IPS DF 6.9 (cell line): ENCODE measurements around the gene PRR20E.
"Not testable (repeated sequence)": the region's sequence is repeated elsewhere in the genome, so short reads cannot be mapped to it uniquely, and the experiment has no call there.

Experiments used
- DNase-seq: peaks from one replicate; pipeline ENCODE4 v3.0.0-alpha.2; 2013; ENCODE audit warnings: low read depth, low spot score
- H3K27ac ChIP-seq: one replicate; pipeline ENCODE4 v1.5.1; 2013; ENCODE audit warnings: low read length, control low read depth
- H3K27me3 ChIP-seq: 2 replicates; pipeline ENCODE4 v1.6.1; 2013; ENCODE audit warnings: mild to moderate bottlenecking, low read length; ENCODE audit not compliant: control insufficient read depth, insufficient read depth
- H3K36me3 ChIP-seq: 2 replicates; pipeline ENCODE4 v1.6.1; 2013; ENCODE audit warnings: low read length; ENCODE audit not compliant: control insufficient read depth, insufficient read depth
- H3K4me1 ChIP-seq: 2 replicates; pipeline ENCODE4 v1.6.1; 2013; ENCODE audit warnings: low read length; ENCODE audit not compliant: control insufficient read depth, insufficient read depth
- H3K4me3 ChIP-seq: 2 replicates; pipeline ENCODE4 v1.5.1; 2013; ENCODE audit warnings: mild to moderate bottlenecking, low read length
- H3K9me3 ChIP-seq: 2 replicates; pipeline ENCODE4 v1.6.1; 2013; ENCODE audit warnings: low read length, inconsistent platforms; ENCODE audit not compliant: control insufficient read depth, insufficient read depth
- WGBS: extraction: QIAGEN DNeasy Blood & Tissue Kit; methylation state at CpG from one replicate; pipeline ENCODE4 v1.1.7; 2013; ENCODE audit warnings: mixed read lengths, missing lambda C conversion rate; ENCODE audit not compliant: insufficient read length, insufficient coverage; 5-methylcytosine and 5-hydroxymethylcytosine counted together

The PRR20E gene

GRCh38 chr13:57166897-57167296 lies at the start of gene PRR20E:
PRR20E (plus strand) TSS chr13:57167197; CDS start chr13:57167584, 387 bp downstream.
- WGBS, result no CpG with 5 or more reads among the region's 22 CpGs

GRCh38 chr13:57123681-57124080 lies 43.3 kb upstream of the PRR20E start:
- no peaks in the 10 kb centered on the region for H3K9me3 ChIP-seq
- no peak for DNase-seq

More at GRCh38 chr13:57166897-57167296, at the start of gene PRR20E:
- not testable (repeated sequence) for H3K36me3 ChIP-seq, H3K4me1 ChIP-seq, H3K27me3 ChIP-seq, DNase-seq, H3K27ac ChIP-seq, H3K9me3 ChIP-seq, H3K4me3 ChIP-seq

GRCh38 chr13:57128909-57129308 lies 38.1 kb upstream of the PRR20E start:
- no CpG with 5 or more reads among the region's 6 CpGs for WGBS
- Histone ChIP-seq H3K27ac (no peak overlapping the region), H3K4me3 (no peak overlapping the region), H3K27me3 (no peaks in the 10 kb centered on the region), H3K36me3 (no peaks in the 10 kb centered on the region), H3K4me1 (no peaks in the 10 kb centered on the region), H3K9me3 (no peaks in the 10 kb centered on the region)
- DNase-seq, result peak; percentile 16

More at GRCh38 chr13:57123681-57124080, 43.3 kb upstream of the PRR20E start:
- no CpG with 5 or more reads among the region's 1 CpG for WGBS
- Histone ChIP-seq H3K27me3 (no peaks in the 10 kb centered on the region), H3K27ac (no peak overlapping the region), H3K36me3 (no peaks in the 10 kb centered on the region), H3K4me1 (no peaks in the 10 kb centered on the region), H3K4me3 (no peak overlapping the region)

GRCh38 chr13:57136093-57136492 lies 30.9 kb upstream of the PRR20E start:
- no CpG with 5 or more reads among the region's 2 CpGs for WGBS
- no peak overlapping the region for H3K27ac ChIP-seq

GRCh38 chr13:57137585-57137984 lies 29.4 kb upstream of the PRR20E start:
- Histone ChIP-seq H3K4me3 (no peak overlapping the region), H3K9me3 (no peaks in the 10 kb centered on the region), H3K27me3 (no peaks in the 10 kb centered on the region), H3K27ac (no peak overlapping the region), H3K4me1 (no peaks in the 10 kb centered on the region), H3K36me3 (no peaks in the 10 kb centered on the region)
- DNase-seq, result no peak
- WGBS, result no CpG with 5 or more reads among the region's 4 CpGs

More at GRCh38 chr13:57136093-57136492, 30.9 kb upstream of the PRR20E start:
- H3K27me3 ChIP-seq, result no peaks in the 10 kb centered on the region
- H3K4me3 ChIP-seq, result no peak overlapping the region
- no peaks in the 10 kb centered on the region for H3K36me3 ChIP-seq
- DNase-seq, result no peak
- H3K4me1 ChIP-seq, result no peaks in the 10 kb centered on the region
- H3K9me3 ChIP-seq, result no peaks in the 10 kb centered on the region

GRCh38 chr13:57138988-57139387 lies 28.0 kb upstream of the PRR20E start:
- Histone ChIP-seq H3K27ac (no peak overlapping the region), H3K36me3 (no peaks in the 10 kb centered on the region), H3K4me3 (no peak overlapping the region), H3K4me1 (no peaks in the 10 kb centered on the region), H3K9me3 (no peaks in the 10 kb centered on the region), H3K27me3 (no peaks in the 10 kb centered on the region)
- no peak for DNase-seq
- WGBS, result no CpG with 5 or more reads among the region's 5 CpGs

GRCh38 chr13:57139781-57140180 lies 27.2 kb upstream of the PRR20E start:
- no CpG with 5 or more reads among the region's 18 CpGs for WGBS
- not testable (repeated sequence) for H3K27me3 ChIP-seq, DNase-seq, H3K9me3 ChIP-seq, H3K36me3 ChIP-seq, H3K4me3 ChIP-seq, H3K4me1 ChIP-seq, H3K27ac ChIP-seq

GRCh38 chr13:57140235-57140968 lies 26.6 kb upstream of the PRR20E start, which contains the start of gene PRR20A:
PRR20A (plus strand) TSS chr13:57140918; CDS start chr13:57141305, 387 bp downstream.
- H3K27ac ChIP-seq, H3K27me3 ChIP-seq, H3K4me1 ChIP-seq, H3K4me3 ChIP-seq, DNase-seq, H3K9me3 ChIP-seq, H3K36me3 ChIP-seq: not testable (repeated sequence)
- no CpG with 5 or more reads among the region's 34 CpGs for WGBS

GRCh38 chr13:57147188-57147587 lies 19.8 kb upstream of the PRR20E start, which contains the start of gene PRR20B:
PRR20B (plus strand) TSS chr13:57147488; CDS start chr13:57147875, 387 bp downstream.
- not testable (repeated sequence) for H3K9me3 ChIP-seq, H3K36me3 ChIP-seq, H3K4me3 ChIP-seq, H3K4me1 ChIP-seq, DNase-seq, H3K27ac ChIP-seq, H3K27me3 ChIP-seq
- WGBS, result no CpG with 5 or more reads among the region's 22 CpGs

- not testable (repeated sequence) for H3K4me3 ChIP-seq, H3K9me3 ChIP-seq, DNase-seq, H3K36me3 ChIP-seq, H3K27me3 ChIP-seq, H3K4me1 ChIP-seq, H3K27ac ChIP-seq
- WGBS, result no CpG with 5 or more reads among the region's 14 CpGs
Measured at GRCh38 chr13:57148106-57148505, 18.9 kb upstream of the PRR20E start.

- DNase-seq, H3K27ac ChIP-seq, H3K9me3 ChIP-seq, H3K4me3 ChIP-seq, H3K27me3 ChIP-seq, H3K4me1 ChIP-seq, H3K36me3 ChIP-seq: not testable (repeated sequence)
- no CpG with 5 or more reads among the region's 22 CpGs for WGBS
Measured at GRCh38 chr13:57153761-57154160, 13.2 kb upstream of the PRR20E start, which contains the start of gene PRR20C. PRR20C (plus strand) TSS chr13:57154061; CDS start chr13:57154448, 387 bp downstream.
